UCSD-AML1 (cell line): ENCODE data around the gene DCAF8.

Experiments
- DNase-seq: peaks from one replicate; lab custom pipeline; 2025; ENCODE audit not compliant: unreplicated experiment; lab: John Stamatoyannopoulos, UW

The DCAF8 gene

GRCh38 chr1:160227561-160227960 lies 34.8 kb downstream of the DCAF8 start:
- DNase-seq, result no peak

DNA sequence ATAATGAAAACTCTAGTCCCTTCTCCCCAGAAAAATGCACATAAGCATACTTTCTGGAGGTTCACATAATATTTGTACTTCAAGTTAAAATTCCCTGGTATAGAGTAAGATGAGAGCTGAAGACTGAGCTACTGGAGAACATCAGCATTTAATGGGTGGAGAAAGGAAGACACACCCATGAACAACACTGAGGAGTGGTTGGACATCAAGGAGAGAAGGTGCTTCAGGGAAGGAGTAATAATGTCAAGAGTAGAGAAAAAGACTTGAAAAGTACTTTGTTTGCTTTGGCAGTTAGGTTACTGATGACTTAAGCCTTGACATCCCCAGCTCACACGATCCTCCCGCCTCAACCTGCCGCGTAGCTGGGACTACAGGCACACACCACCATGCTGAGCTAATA lies 35.3 kb downstream of the DCAF8 start:
- no peak for DNase-seq

- no peak for DNase-seq
These were observed 35.7 kb downstream of the DCAF8 start for GRCh38 chr1:160226623-160227022.

DNA sequence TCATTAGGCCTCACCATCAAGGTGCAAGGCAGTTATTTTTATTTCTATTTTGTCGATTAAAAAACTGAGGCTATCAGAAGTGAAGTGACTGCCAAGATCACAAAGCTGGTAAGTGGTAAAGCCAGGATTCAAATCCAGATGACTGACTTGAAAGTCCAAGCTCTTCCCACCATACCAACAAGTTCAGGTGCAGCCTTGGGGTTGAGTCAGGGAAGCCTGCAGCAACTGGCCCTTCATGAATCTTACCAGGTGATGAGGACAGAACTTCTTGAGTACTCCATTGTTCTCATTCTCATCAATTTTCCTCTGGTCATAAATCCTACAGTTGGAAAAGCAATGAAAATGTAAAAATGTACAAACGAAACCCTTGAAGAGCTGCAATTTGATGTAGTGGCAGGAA lies 37.0 kb downstream of the DCAF8 start:
- no peak for DNase-seq

- no peak for DNase-seq
These were observed 37.7 kb downstream of the DCAF8 start for GRCh38 chr1:160224606-160225005.

DNA sequence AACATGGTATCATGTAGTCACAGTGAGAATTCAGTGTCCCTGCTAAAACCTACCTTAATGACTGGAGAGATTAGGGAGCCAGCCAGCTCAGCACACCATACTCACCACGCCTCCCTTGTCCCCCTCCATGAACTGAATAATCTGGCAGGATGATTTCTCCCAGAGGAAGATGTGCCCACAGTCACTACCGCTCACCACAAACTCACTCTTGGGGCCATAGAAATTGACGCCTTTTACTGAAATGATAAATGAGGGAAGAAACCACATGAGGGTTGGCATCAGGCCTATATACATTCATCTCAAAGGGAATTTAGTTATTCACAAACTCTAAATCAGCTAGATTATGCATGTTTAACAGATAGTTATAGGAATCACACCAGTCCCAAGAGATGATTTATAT lies 39.8 kb downstream of the DCAF8 start:
- no peak for DNase-seq

GRCh38 chr1:160221089-160221488 lies 41.3 kb downstream of the DCAF8 start:
- no peak for DNase-seq

GRCh38 chr1:160220301-160220700 lies 42.0 kb downstream of the DCAF8 start:
- no peak for DNase-seq

GRCh38 chr1:160219062-160219929 lies 43.1 kb downstream of the DCAF8 start:
- DNase-seq, result no peak

GRCh38 chr1:160217481-160218051 lies 44.8 kb downstream of the DCAF8 start:
- DNase-seq, result no peak

DNA sequence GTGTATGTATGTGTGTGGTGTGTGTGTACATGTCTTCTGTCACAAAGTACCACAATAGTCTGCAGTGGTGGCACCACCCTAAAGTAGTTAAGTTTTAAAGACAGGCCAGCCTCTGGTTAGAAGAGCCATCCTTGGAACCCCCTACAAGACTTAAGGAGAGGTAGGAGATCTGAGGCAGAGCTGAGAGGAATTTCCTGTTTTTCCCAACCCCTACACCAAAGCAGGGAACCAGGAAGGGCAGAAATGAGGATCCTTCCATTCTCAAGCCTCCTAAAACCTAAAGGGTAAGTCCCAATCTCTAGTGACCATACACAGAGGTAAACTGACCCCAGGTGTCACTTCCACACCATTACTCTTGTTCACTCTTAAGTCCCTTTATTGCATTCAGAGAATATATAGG lies 46.0 kb downstream of the DCAF8 start:
- no peak for DNase-seq

GRCh38 chr1:160214481-160215140 lies 47.7 kb downstream of the DCAF8 start:
- DNase-seq, result no peak

GRCh38 chr1:160211046-160211790 lies 51.1 kb downstream of the DCAF8 start:
- DNase-seq, result no peak

DNA sequence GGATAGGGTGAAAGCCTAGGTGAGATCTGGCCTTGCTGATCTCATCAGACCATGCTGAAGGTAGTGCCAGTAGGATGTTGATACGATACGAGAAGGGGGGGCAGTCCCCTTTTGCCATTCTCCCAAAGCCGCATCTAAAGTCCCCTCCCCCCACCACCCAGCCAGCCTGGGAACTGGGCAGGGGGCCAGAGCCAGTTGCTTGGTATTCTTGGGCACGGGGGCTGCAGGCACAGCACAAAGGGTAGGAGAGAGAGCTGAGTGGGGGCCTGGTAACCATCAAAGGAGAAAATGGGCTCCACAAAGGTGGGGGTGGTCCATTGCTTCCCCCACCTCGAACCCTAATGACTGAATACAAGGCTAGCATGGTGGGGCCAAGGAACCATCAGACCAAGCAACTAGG lies 51.8 kb downstream of the DCAF8 start:
- no peak for DNase-seq

GRCh38 chr1:160209321-160210046 lies 52.9 kb downstream of the DCAF8 start:
- DNase-seq, result no peak

DNA sequence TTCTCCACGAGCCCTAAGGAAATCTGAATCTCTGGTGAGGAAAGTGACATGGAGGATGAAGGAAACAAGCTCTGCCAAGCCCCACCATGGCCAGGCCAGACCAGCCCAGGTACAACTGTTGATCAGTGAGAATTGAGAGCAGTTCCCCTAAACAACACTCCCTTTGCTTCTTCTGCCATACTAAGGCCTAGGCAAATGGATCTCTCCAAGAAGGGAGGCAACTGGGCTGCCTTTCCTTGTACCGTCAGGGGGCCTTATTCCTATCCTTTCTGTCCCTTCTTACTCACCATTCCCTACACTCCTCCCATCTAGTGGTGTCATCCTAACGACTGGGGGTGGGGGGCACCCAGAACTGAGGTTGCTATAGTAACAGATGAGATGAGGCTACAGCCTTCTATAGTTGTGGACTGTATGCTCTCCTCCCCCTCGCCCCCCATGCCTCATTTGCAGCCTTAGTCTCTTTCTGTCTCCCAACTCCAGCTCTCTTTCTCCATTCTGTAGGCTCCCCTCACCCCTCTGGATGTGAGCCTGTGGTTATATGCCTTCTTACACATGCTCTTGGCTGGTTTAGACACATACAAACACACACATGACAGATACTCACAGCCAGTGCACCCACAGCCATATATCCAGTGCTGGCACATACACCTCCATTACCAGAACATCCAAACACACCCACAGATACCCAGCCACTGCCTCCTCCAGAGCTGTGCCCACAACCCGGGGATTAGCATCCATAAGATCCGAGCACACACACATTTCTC lies 53.6 kb downstream of the DCAF8 start:
- no peak for DNase-seq

- DNase-seq, result no peak
These were observed 54.4 kb downstream of the DCAF8 start for GRCh38 chr1:160207771-160208556.

- no peak for DNase-seq
These were observed 55.2 kb downstream of the DCAF8 start for GRCh38 chr1:160207118-160207650.
